ENCODE measurements around the gene IL17RA. TPM values are rescaled to one million over a fixed set of nuclear protein-coding genes. Genes with fewer than 3 reads are reported as not detected.

The IL17RA gene
- total RNA-seq, 1 experiment from 2014 or later = 3.8 TPM

DNA sequence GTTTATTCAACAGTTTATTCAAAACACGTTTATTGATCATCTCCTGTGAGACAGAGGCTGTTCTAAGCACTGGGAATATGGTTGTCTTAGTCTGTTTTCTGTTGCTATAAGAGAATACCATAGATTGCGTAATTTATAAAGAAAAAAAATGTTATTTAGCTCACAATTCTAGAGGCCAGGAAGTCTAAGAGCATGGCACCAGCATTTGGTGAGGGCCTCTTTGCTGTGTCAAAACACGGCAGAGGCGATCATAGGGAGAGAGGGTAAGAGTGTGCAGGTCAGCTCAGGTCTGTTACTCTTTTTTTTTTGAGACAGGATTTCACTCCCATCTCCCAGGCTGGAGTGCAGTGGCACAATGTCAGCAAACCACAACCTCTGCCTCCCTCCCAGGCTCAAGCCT lies 5.2 kb upstream of the IL17RA start:
- DNase-seq (ENCODE audit: low spot score) = no peak

DNA sequence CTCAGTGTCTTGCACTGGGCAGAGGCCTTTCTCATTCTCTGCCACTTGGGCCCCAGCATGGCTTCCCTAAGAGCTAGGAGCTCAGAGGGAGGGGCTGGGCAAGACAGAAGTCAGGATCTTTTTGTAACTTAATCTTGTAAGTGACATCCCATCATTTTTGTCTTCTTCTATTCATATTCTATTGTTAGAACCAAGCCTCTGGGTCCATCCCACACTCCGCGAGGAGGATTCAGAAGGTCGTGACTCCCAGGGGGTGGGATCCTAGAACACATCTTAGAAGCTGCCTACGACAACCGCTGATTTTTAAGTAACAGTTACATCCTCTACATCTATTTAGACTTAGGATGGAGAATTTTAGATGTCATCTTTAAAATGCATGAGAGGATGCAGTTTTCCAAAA lies 1.5 kb upstream of the IL17RA start:
- no peak for DNase-seq (ENCODE audit: low spot score)

DNA sequence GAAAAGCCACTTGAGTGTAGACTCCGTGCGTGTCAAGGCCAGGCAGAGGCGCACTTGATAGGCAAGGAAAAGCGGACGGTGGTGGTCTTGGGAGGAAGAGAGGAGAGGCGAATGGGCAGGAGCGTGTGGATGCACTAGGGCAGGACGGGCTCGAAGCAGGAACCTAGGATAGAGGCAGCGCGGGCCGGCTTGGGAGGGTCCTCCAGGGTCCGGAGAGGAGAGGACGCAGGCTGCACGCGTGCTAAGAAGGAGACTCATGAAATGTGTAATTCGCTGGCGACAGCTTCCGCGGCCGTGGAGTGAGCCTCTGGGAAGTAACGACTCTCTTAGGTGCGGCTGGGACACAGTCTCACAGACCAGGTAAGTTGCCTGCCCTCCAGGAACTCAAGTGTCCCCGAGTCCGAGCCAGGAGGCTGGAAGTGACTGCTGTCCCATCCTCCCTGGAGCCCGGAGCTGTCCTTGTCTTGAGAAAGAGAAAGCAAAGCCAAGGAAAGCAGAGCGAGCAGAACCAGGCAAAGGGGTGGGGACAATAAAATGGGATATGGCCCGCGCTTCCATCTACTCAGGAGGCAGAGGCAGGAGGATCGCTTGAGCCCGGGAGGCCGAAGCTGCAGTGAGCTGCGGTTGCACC lies 874 bp upstream of the IL17RA start:
- peak; percentile 1 for DNase-seq (ENCODE audit: low spot score)

DNA sequence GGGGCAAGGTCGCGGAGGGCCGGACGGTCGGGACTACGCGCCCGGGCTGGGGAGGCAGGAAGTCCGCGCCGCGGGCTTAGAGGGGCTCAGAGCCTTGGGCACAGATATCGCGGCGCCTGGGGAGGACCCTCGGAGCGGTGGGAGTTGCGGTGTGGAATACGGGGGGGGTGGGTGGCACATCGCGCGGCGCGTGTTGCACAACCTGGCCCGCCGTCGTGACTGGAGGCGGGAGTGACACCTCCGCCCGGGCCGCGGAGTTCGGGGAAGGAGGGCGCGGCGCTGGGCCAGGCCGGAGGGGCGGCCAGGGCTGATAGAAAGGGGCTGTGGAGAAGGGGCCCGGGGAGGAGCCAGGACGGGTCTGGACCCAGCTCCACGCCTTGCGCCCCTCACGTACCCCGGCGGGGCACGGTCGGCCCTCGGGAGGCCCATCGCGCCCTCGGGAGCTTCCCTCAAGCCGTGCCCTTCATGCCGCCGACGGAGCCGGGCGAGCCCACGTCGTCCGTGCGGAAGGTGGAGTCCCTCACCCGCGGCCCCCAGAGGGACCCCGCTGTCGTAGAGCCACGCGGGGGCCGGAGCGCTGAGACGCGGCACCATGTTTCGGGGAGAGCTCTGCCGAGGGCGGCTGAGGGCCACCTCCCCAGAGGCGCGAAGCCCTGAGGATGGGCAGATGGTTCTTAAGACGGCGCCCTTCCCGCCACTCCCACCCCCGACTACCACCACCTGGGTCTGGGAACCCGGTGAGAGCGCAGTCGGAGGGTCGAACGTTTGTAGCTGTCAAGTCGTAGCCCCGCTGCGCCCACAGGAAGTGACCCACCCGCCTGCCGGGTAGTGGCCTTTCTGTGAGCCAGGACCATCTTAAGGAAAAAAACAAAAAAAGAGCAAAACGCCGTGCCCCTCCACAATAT lies 729 bp downstream of the IL17RA start:
- DNase-seq (ENCODE audit: low spot score) = no peak

GRCh38 chr22:17086296-17086695 lies 1.5 kb downstream of the IL17RA start:
- no peak for DNase-seq (ENCODE audit: low spot score)

DNA sequence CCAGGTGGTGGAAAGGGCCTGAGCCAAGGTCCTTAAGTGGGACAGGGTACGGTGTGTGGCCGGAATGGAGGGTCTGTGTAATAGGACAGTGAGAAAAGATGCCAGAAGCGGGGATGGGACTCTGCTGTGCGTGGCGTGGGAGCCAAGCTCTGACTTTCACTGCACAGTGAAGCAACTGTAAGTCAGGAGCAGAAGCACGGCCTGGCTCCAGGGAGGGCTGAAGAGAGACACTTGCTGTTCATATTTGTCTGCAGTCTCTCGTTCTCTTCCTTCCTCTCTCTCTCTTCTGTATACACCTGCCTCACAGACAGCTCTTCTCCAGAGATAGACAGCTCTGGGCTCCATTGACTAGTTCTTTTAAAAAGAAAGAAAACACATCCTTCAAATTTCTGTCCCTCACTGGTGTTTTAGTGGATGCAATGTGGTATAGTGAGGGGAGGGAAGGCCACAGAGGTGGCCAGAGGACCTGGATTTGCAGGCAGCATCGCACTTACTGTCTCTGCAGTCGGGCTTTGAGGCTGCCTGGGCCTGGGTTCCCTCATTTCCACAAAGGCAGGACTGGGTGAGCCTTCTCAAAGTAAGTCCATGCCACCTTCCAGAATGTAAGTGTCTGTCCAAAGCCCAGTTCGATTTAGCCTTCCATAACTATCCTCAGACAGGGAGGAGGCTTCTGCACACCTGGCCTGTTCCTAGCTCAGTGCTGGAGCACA lies 2.1 kb downstream of the IL17RA start:
- no peak for DNase-seq (ENCODE audit: low spot score)

- DNase-seq (ENCODE audit: low spot score) = no peak
Measured at GRCh38 chr22:17087498-17088131, 2.8 kb downstream of the IL17RA start.

GRCh38 chr22:17090550-17090949 lies 5.8 kb downstream of the IL17RA start:
- DNase-seq (ENCODE audit: low spot score) = no peak

- no peak for DNase-seq (ENCODE audit: low spot score)
Measured at GRCh38 chr22:17091851-17092250, 7.1 kb downstream of the IL17RA start.

- no peak for DNase-seq (ENCODE audit: low spot score)
Measured at GRCh38 chr22:17093081-17093480, 8.3 kb downstream of the IL17RA start.

GRCh38 chr22:17095538-17095937 lies 10.7 kb downstream of the IL17RA start:
- no peak for DNase-seq (ENCODE audit: low spot score)

DNA sequence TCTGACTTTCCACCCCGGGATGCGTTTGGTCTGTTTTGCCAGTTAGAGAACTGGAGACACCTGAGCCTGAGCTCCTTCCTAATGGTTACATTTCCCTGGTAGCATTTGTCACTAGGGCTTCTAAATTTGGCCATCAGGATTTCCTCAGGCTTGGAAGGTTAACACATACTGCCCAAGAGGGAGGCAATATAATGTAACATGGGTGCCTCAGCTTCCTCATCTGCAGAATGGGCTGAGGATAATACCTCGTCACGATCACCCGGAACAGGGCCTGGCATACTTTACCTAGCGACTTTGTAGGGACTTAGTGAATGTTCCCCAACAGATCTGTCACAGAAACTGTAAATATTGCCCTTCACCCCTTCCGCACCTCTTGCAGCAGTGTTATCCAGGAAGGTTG lies 11.3 kb downstream of the IL17RA start:
- no peak for DNase-seq (ENCODE audit: low spot score)

GRCh38 chr22:17097062-17097461 lies 12.3 kb downstream of the IL17RA start:
- no peak for DNase-seq (ENCODE audit: low spot score)

GRCh38 chr22:17097701-17098100 lies 12.9 kb downstream of the IL17RA start:
- DNase-seq (ENCODE audit: low spot score) = no peak

- DNase-seq (ENCODE audit: low spot score) = no peak
Measured at GRCh38 chr22:17098379-17098819, 13.6 kb downstream of the IL17RA start.

- no peak for DNase-seq (ENCODE audit: low spot score)
Measured at GRCh38 chr22:17100621-17101020, 15.8 kb downstream of the IL17RA start.

DNA sequence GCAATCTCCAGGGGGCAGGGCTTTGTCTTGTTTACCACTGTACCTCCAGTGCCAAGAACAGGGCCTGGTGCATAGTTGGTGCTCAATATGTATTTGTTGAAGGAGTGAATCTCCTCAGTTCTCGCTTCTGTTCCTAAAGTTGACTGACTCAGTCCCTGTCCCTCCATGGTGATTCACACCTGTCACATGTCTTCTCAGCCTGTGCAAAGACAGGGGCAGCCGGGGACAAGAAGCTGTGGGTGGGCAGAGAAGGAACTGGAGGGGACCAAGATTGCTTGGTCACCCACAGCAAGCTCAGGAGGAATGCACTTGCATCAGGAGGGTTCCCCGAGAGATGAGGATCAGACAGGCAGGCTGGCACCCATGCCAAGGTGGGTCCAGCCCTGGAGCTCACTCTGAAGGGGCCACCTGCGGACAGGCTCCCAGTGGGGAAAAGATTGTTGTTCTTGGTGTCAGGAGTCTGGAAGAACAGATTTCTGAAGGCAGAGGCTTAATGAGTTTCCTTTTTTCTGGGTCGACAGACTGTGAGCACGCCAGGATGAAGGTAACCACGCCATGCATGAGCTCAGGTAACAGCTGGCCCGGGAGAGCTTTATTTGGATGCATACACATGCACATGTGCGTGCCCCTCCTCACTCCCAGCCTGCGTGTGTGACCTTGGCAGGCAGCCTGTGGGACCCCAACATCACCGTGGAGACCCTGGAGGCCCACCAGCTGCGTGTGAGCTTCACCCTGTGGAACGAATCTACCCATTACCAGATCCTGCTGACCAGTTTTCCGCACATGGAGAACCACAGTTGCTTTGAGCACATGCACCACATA lies 16.9 kb downstream of the IL17RA start:
- DNase-seq (ENCODE audit: low spot score) = no peak

- DNase-seq (ENCODE audit: low spot score) = no peak
Measured at GRCh38 chr22:17102297-17102667, 17.5 kb downstream of the IL17RA start.

DNA sequence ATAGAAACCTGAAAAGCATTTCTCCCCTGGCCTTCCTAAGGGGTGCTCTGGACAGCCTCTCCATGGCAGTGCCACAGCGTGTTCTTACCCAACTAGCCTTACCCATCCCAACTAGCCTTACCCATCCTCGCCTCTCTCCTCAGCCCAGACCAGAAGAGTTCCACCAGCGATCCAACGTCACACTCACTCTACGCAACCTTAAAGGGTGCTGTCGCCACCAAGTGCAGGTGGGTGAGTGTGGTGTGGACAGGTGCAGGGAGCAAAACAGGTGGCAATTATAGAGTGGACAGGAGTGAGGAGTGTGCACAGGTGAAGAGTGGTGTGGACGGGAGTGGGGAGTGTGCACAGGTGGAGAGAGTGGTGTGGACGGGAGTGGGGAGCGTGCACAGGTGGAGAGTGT lies 18.6 kb downstream of the IL17RA start:
- DNase-seq (ENCODE audit: low spot score) = no peak

DNA sequence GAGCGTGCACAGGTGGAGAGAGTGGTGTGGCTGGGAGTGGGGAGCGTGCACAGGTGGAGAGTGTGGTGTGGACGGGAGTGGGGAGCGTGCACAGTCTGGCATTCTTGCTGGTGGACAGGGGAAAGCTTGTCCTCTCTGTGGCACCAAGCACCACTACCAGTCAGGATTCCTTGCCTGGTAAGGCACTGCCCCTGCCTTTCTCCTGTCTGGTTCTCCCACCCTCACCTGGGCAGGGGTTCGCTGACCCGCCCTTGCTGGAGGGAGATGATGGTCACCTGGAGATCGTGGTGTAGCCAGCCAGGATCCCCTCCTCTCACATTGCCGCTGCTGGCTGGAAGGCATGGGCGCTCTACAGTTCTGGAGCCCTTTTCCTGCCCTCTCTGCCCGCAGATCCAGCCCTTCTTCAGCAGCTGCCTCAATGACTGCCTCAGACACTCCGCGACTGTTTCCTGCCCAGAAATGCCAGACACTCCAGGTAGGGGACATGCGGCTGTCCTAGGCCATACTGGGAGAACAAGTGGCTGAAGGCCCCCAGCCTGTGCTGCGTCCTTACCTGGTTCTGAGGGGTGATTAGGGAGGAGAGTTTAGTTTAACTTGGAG lies 19.6 kb downstream of the IL17RA start:
- no peak for DNase-seq (ENCODE audit: low spot score)

Data from HT-29 (cell line).